Activated CD8-positive, alpha-beta memory T cell treated with anti-CD3 and anti-CD28 coated beads for 4 hours (primary cell): ENCODE measurements around the gene PIAS3.

Source experiments
- DNase-seq, 2 donors: peaks; one replicate each; pipeline ENCODE4 v3.0.0-alpha.2; 2020; ENCODE audit warnings: low read depth in 2 of 2

The PIAS3 gene

GRCh38 chr1:145858901-145859490 is at the start of gene PIAS3:
TSS of gene PIAS3 (minus strand) at chr1:145859081. CDS start at chr1:145858990, 91 bp downstream.
- peak; percentile 59 to 68 for DNase-seq

GRCh38 chr1:145908653-145909052 is 49.8 kb upstream of the PIAS3 start:
- DNase-seq, result no peak

GRCh38 chr1:145906954-145907753 is 48.3 kb upstream of the PIAS3 start:
- no peak for DNase-seq

GRCh38 chr1:145901312-145902021 is 42.6 kb upstream of the PIAS3 start:
- DNase-seq, result no peak

- no peak for DNase-seq
These were observed 39.9 kb upstream of the PIAS3 start for GRCh38 chr1:145898756-145899155.

- no peak for DNase-seq
These were observed 39.1 kb upstream of the PIAS3 start for GRCh38 chr1:145897969-145898368.

- DNase-seq, result no peak
These were observed 36.6 kb upstream of the PIAS3 start for GRCh38 chr1:145895471-145895870.

- DNase-seq, result no peak
These were observed 34.6 kb upstream of the PIAS3 start for GRCh38 chr1:145893306-145894055.

- DNase-seq, result no peak
These were observed 33.7 kb upstream of the PIAS3 start for GRCh38 chr1:145892486-145893087.

GRCh38 chr1:145891587-145892485 is 33.0 kb upstream of the PIAS3 start:
- no peak for DNase-seq

GRCh38 chr1:145891143-145891542 is 32.3 kb upstream of the PIAS3 start:
- DNase-seq, result no peak

GRCh38 chr1:145889722-145890121 is 30.8 kb upstream of the PIAS3 start:
- DNase-seq, result no peak

- no peak for DNase-seq
These were observed 28.8 kb upstream of the PIAS3 start for GRCh38 chr1:145887631-145888030.

- no peak for DNase-seq
These were observed 27.9 kb upstream of the PIAS3 start for GRCh38 chr1:145886816-145887215.

- no peak for DNase-seq
These were observed 27.5 kb upstream of the PIAS3 start for GRCh38 chr1:145886390-145886789.

GRCh38 chr1:145885738-145886287 is 26.9 kb upstream of the PIAS3 start, which contains the start of gene ANKRD35:
TSS of gene ANKRD35 (minus strand) at chr1:145885866. CDS start at chr1:145885758, 108 bp downstream.
- DNase-seq, result peak; percentile 65 to 69

GRCh38 chr1:145884675-145885074 is 25.8 kb upstream of the PIAS3 start:
- no peak for DNase-seq

- no peak for DNase-seq
These were observed 20.9 kb upstream of the PIAS3 start for GRCh38 chr1:145879775-145880174.

GRCh38 chr1:145878724-145879123 is 19.8 kb upstream of the PIAS3 start:
- DNase-seq, result no peak

GRCh38 chr1:145877923-145878486 is 19.1 kb upstream of the PIAS3 start:
- DNase-seq, result no peak
